GM12891 (cell line): ENCODE measurements around the gene EBF3.

Experiments
- PAX5 ChIP-seq: IDR thresholded peaks from 2 replicates; pipeline ENCODE4 v1.6.1; 2011; ENCODE audit warnings: low read length, moderate library complexity, mild to moderate bottlenecking; ENCODE audit not compliant: insufficient read depth, severe bottlenecking
- POLR2A ChIP-seq: IDR thresholded peaks from 2 replicates; pipeline ENCODE4 v1.6.1; 2011; ENCODE audit warnings: low read depth, low read length, control low read depth
- POLR2AphosphoS5 ChIP-seq: IDR thresholded peaks from 2 replicates; pipeline ENCODE4 v1.6.1; 2011; ENCODE audit warnings: low read depth, low read length, control low read depth
- SPI1 ChIP-seq: IDR thresholded peaks from 2 replicates; pipeline ENCODE4 v1.6.1; 2011; ENCODE audit warnings: low read depth, low read length, control low read depth
- TAF1 ChIP-seq: IDR thresholded peaks from 2 replicates; pipeline ENCODE4 v1.6.1; 2011; ENCODE audit warnings: low read depth, low read length, control low read depth

DNA sequence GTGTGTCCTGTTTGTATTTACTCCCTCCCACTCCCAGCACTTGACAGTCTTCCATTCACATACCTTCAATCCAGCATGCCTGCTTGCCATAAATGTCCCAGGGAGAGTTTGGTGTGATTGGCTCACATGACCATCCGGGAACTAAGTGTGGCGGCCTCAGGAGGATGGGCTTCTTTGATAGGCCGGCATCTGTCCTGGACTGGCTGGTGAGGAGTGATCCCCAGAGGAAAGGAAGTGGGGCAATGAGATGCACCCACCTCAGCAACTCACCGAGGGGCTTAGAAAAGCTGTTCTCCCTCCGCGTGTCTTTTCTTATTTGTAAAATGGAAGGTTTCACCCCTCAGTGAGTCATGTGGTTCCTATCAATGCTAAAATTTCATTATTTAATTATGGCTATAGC, 14.9 kb upstream of the EBF3 start:
- TF ChIP-seq POLR2A (no peak), SPI1 (no peak), POLR2AphosphoS5 (no peak), TAF1 (no peak), PAX5 (no peak)
